Measurements from ENCODE around the gene MICAL2. TPM values are rescaled to one million over a fixed set of nuclear protein-coding genes. Genes with fewer than 3 reads are reported as not detected.

Gene MICAL2
- total RNA-seq, 4 donors from 2014 or later, result 27.4 to 63.6 (median 51.9) TPM

- Histone ChIP-seq H3K27ac (peak overlapping the region in 2 of 3 donors; percentile 58 to 76), H3K4me1 (peaks cover 0 to 11% of the 10 kb centered on the region in 2 donors), H3K4me3 (replicated peaks in 1 of 3) (no peak overlapping the region), H3K27me3 (no peaks in the 10 kb centered on the region), H3K36me3 (no peaks in the 10 kb centered on the region), H3K9me3 (no peaks in the 10 kb centered on the region)
- WGBS, 2 donors, result 33 to 49% methylated on average over 11 to 12 of the region's 12 CpGs
- peak; percentile 36 to 79 (median 50) for TF ChIP-seq CTCF (IDR thresholded peaks at IDR 0.05)
- TF ChIP-seq POLR2A (IDR thresholded peaks at IDR 0.05), result no peak
- DNase-seq, result peak; percentile 53 to 70
- intact Hi-C loops (cut with DNase I), result loop anchor here (10.0 kb wide), 1 partner anchor 364 kb away; no protein-coding TSS in a partner anchor
Observed at GRCh38 chr11:12288212-12288930, 178.0 kb downstream of the MICAL2 start.

GRCh38 chr11:12288931-12289666 lies 178.7 kb downstream of the MICAL2 start:
- H3K27me3 ChIP-seq, result no peaks in the 10 kb centered on the region
- TF ChIP-seq POLR2A (IDR thresholded peaks at IDR 0.05) (no peak), CTCF (IDR thresholded peaks at IDR 0.05) (no peak)
- no peak overlapping the region for H3K27ac ChIP-seq
- no peak for DNase-seq
- intact Hi-C loops (cut with DNase I), result loop anchor here (10.0 kb wide), 1 partner anchor 364 kb away; no protein-coding TSS in a partner anchor
- WGBS, 2 donors, result 90 to 92% methylated on average over 14 of the region's 14 CpGs
- no peaks in the 10 kb centered on the region for H3K9me3 ChIP-seq
- no peak overlapping the region for H3K4me3 ChIP-seq (replicated peaks in 1 of 3)
- no peaks in the 10 kb centered on the region for H3K36me3 ChIP-seq
- peaks cover 0 to 11% of the 10 kb centered on the region in 2 donors for H3K4me1 ChIP-seq

GRCh38 chr11:12289667-12290476 lies 179.5 kb downstream of the MICAL2 start:
- WGBS, 2 donors, result 91 to 93% methylated on average over 7 of the region's 7 CpGs
- intact Hi-C loops (cut with DNase I), result loop anchor here (10.0 kb wide), 1 partner anchor 365 kb away; no protein-coding TSS in a partner anchor

GRCh38 chr11:12290477-12290922 lies 180.1 kb downstream of the MICAL2 start:
- TF ChIP-seq POLR2A (IDR thresholded peaks at IDR 0.05), result no peak
- no peak for TF ChIP-seq CTCF (IDR thresholded peaks at IDR 0.05)
- Histone ChIP-seq H3K4me1 (peaks cover 0 to 11% of the 10 kb centered on the region in 2 donors), H3K27me3 (no peaks in the 10 kb centered on the region), H3K36me3 (no peaks in the 10 kb centered on the region), H3K9me3 (no peaks in the 10 kb centered on the region), H3K27ac (no peak overlapping the region), H3K4me3 (replicated peaks in 1 of 3) (no peak overlapping the region)
- WGBS, 2 donors, result 89 to 90% methylated on average over 14 of the region's 14 CpGs
- intact Hi-C loops (cut with DNase I), result no loop called here
- DNase-seq, result no peak

More at GRCh38 chr11:12289667-12290476, 179.5 kb downstream of the MICAL2 start:
- Histone ChIP-seq H3K4me1 (peaks cover 0 to 11% of the 10 kb centered on the region in 2 donors), H3K36me3 (no peaks in the 10 kb centered on the region), H3K27ac (no peak overlapping the region), H3K9me3 (no peaks in the 10 kb centered on the region), H3K27me3 (no peaks in the 10 kb centered on the region), H3K4me3 (replicated peaks in 1 of 3) (no peak overlapping the region)
- no peak for DNase-seq
- no peak for TF ChIP-seq CTCF (IDR thresholded peaks at IDR 0.05)
- no peak for TF ChIP-seq POLR2A (IDR thresholded peaks at IDR 0.05)

Data from thyroid gland (tissue), 4 donors.